HepG2 (cell line): ENCODE data around the gene PIP4K2B. TPM values are rescaled to one million over a fixed set of nuclear protein-coding genes. Genes with fewer than 3 reads are reported as not detected.
A peak's percentile ranks its signal among the peaks of the same experiment; 100 is the strongest.
"Not testable (repeated sequence)": the region's sequence is repeated elsewhere in the genome, so short reads cannot be mapped to it uniquely, and the experiment has no call there.

Experiments used
- ATAC-seq: fragments of 200-7000 bp; cut with Tn5 transposase; 3 replicates; pipeline ENCODE4 v1.9.1; 2020; ENCODE audit warnings: mild to moderate bottlenecking, moderate library complexity
- BruUV-seq: library from RNA; stranded (reverse); fragments of 400-500 nt; replicated peaks from 2 replicates; lab custom pipeline; 2021; lab: Mats Ljungman, UMichigan
- CTCF ChIA-PET: fragments of 300-600 bp; formaldehyde crosslinking; extraction: SDS; loops from one replicate; lab custom pipeline; 2021; ENCODE audit warnings: low total read pairs, inconsistent platforms, low intra/inter-chr PET ratio; lab: Yijun Ruan, JAX
- POLR2A ChIA-PET: fragments of 350-600 bp; sonication (Branson Sonifier 250); formaldehyde crosslinking; loops from one replicate; lab custom pipeline; 2020; ENCODE audit warnings: antibody characterized with exemption, inconsistent platforms; lab: Yijun Ruan, JAX
- DNase-seq: peaks from one replicate; pipeline ENCODE4 v3.0.0-alpha.2; 2015; ENCODE audit warnings: low spot score
- FAIRE-seq: peaks from 3 replicates; lab custom pipeline; 2011; peaks lifted over from hg19 to GRCh38; lab: Jason Lieb, UNC
- H2AFZ ChIP-seq: one replicate; pipeline ENCODE4 v1.6.1; 2011; ENCODE audit warnings: low read length, inconsistent platforms
- H3K27ac ChIP-seq: fragments of 300-600 bp; 3 replicates; pipeline ENCODE4 v1.8.0; 2011; ENCODE audit warnings: mixed run types, mild to moderate bottlenecking, mixed read lengths, low read length, inconsistent platforms; ENCODE audit not compliant: insufficient read depth; ENCODE audit errors: extremely low read length
- H3K27me3 ChIP-seq, 2 experiments: fragments of 200-600 bp in 1 of 2; 2 replicates in 1 of 2; 3 replicates in 1 of 2; pipeline versions ENCODE4 v1.6.0 to v1.8.0; 2011; ENCODE audit warnings: low read length in 2 of 2, mild to moderate bottlenecking in 2 of 2, moderate library complexity in 2 of 2, inconsistent platforms in 1 of 2; ENCODE audit not compliant: insufficient read depth in 2 of 2, control insufficient read depth in 1 of 2
- H3K36me3 ChIP-seq, 2 experiments: fragments of 200-600 bp in 1 of 2; replicated peaks in 1 of 2; 2 replicates in 1 of 2; 3 replicates in 1 of 2; pipeline versions ENCODE4 v1.5.1 to v1.8.0; 2011; ENCODE audit warnings: low read length in 2 of 2, inconsistent platforms in 1 of 2; ENCODE audit not compliant: insufficient read depth in 2 of 2, control insufficient read depth in 1 of 2
- H3K4me1 ChIP-seq: 2 replicates; pipeline ENCODE4 v1.5.1; 2012; ENCODE audit warnings: low read length, inconsistent platforms; ENCODE audit not compliant: insufficient read depth
- H3K4me2 ChIP-seq: 2 replicates; pipeline ENCODE4 v1.6.0; 2011; ENCODE audit warnings: low read depth, low read length, inconsistent platforms
- H3K4me3 ChIP-seq, 3 experiments: fragments of 200-600 bp in 1 of 3; sonication (generic), shearing (Covaris generic) in 1 of 3; replicated peaks in 1 of 3; 2 replicates each; pipeline ENCODE4 v1.5.1; 2011 to 2016; ENCODE audit warnings: low read length in 3 of 3, inconsistent platforms in 2 of 3, low read depth in 2 of 3, mild to moderate bottlenecking in 2 of 3, control low read depth in 1 of 3, mixed read lengths in 1 of 3; ENCODE audit not compliant: insufficient read depth in 1 of 3
- H3K79me2 ChIP-seq: one replicate; pipeline ENCODE4 v1.6.1; 2011; ENCODE audit warnings: low read length, inconsistent platforms; ENCODE audit not compliant: insufficient read depth
- H3K9ac ChIP-seq: 2 replicates; pipeline ENCODE4 v1.6.0; 2011; ENCODE audit warnings: mild to moderate bottlenecking, low read depth, low read length, inconsistent platforms; ENCODE audit not compliant: insufficient read depth
- H3K9me3 ChIP-seq: 2 replicates; pipeline ENCODE4 v1.5.1; 2012; ENCODE audit warnings: mild to moderate bottlenecking, low read length
- H4K20me1 ChIP-seq: 2 replicates; pipeline ENCODE4 v1.6.0; 2011; ENCODE audit warnings: inconsistent platforms, mild to moderate bottlenecking, low read length, moderate library complexity; ENCODE audit not compliant: insufficient read depth
- AGO2 ChIP-seq: fragments of 200-400 bp; formaldehyde crosslinking; optimal IDR thresholded peaks from 2 replicates; pipeline ENCODE3; 2017; ENCODE audit warnings: mild to moderate bottlenecking, low read depth, low read length, moderate library complexity
- WGBS: methylation state at CpG from one replicate; pipeline ENCODE4 v1.1.6; 2017; ENCODE audit warnings: low lambda C conversion rate; 5-methylcytosine and 5-hydroxymethylcytosine counted together
- in situ Hi-C: cut with HindIII; loops from 2 replicates; pipeline ENCODE4 v1.10.0; 2017; ENCODE audit warnings: low pct_unique_long_range_greater_than_20kb; ENCODE audit not compliant: extremely low pct_ligation_motif_present
- intact Hi-C: fragments of 100-400 bp; cut with micrococcal nuclease; formaldehyde crosslinking; loops from one replicate; pipeline ENCODE4 v1.10.0; 2022; ENCODE audit not compliant: unreplicated experiment
- polyA plus RNA-seq, 8 experiments: library from polyadenylated mRNA; depleted of rRNA in 3 of 8; stranded (reverse) in 7 of 8; unstranded in 1 of 8; fragments of >200 nt; fragmentation: Illumina TruSeq in 4 of 8; extraction: Trizol in 4 of 8; gene quantifications; 2 replicates each; pipeline versions ENCODE4 v1.2.1 to v1.2.3, GENCODE V29; 2011 to 2016; ENCODE audit warnings: low read depth in 4 of 8, missing spikeins in 1 of 8, mixed read lengths in 1 of 8; ENCODE audit not compliant: insufficient read depth in 1 of 8
- total RNA-seq, 5 experiments: library from RNA; depleted of rRNA; stranded (reverse); fragments of >200 nt; fragmentation: Illumina TruSeq; extraction: Trizol; gene quantifications; 2 replicates each; pipeline ENCODE4 v1.2.3, GENCODE V29; 2016; ENCODE audit warnings: low read depth in 1 of 5
- TF ChIP-seq, protein P1 (sequence below): sonication (generic); formaldehyde crosslinking; IDR thresholded peaks from 2 replicates; pipeline ENCODE4 v1.5.1; 2020; ENCODE audit warnings: mild to moderate bottlenecking, missing genetic modification reagents, moderate library complexity
- TF ChIP-seq, protein P2 (sequence below): sonication (generic); formaldehyde crosslinking; IDR thresholded peaks from 2 replicates; pipeline ENCODE4 v1.9.0; 2021; ENCODE audit warnings: mild to moderate bottlenecking, missing genetic modification reagents

PIP4K2B gene
- total and polyA plus RNA-seq, 2 of the 13 experiments (the other 11 are each of a cell fraction or from before 2014, with no cell fraction given): 20.4 to 54.0 TPM

GRCh38 chr17:38726145-38726544, 73.2 kb downstream of the PIP4K2B start:
- ATAC-seq, FAIRE-seq, in situ Hi-C loops, BruUV-seq, H4K20me1 ChIP-seq, H3K27ac ChIP-seq, DNase-seq, CTCF ChIA-PET, H3K4me3 ChIP-seq, intact Hi-C loops, H3K9me3 ChIP-seq: not testable (repeated sequence)
- TF ChIP-seq, protein P1, sequence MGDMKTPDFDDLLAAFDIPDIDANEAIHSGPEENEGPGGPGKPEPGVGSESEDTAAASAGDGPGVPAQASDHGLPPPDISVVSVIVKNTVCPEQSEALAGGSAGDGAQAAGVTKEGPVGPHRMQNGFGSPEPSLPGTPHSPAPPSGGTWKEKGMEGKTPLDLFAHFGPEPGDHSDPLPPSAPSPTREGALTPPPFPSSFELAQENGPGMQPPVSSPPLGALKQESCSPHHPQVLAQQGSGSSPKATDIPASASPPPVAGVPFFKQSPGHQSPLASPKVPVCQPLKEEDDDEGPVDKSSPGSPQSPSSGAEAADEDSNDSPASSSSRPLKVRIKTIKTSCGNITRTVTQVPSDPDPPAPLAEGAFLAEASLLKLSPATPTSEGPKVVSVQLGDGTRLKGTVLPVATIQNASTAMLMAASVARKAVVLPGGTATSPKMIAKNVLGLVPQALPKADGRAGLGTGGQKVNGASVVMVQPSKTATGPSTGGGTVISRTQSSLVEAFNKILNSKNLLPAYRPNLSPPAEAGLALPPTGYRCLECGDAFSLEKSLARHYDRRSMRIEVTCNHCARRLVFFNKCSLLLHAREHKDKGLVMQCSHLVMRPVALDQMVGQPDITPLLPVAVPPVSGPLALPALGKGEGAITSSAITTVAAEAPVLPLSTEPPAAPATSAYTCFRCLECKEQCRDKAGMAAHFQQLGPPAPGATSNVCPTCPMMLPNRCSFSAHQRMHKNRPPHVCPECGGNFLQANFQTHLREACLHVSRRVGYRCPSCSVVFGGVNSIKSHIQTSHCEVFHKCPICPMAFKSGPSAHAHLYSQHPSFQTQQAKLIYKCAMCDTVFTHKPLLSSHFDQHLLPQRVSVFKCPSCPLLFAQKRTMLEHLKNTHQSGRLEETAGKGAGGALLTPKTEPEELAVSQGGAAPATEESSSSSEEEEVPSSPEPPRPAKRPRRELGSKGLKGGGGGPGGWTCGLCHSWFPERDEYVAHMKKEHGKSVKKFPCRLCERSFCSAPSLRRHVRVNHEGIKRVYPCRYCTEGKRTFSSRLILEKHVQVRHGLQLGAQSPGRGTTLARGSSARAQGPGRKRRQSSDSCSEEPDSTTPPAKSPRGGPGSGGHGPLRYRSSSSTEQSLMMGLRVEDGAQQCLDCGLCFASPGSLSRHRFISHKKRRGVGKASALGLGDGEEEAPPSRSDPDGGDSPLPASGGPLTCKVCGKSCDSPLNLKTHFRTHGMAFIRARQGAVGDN (CRISPR knock-in tag): peak; percentile 29; the same call in 1 of the 2 replicates
- TF ChIP-seq, protein P2, sequence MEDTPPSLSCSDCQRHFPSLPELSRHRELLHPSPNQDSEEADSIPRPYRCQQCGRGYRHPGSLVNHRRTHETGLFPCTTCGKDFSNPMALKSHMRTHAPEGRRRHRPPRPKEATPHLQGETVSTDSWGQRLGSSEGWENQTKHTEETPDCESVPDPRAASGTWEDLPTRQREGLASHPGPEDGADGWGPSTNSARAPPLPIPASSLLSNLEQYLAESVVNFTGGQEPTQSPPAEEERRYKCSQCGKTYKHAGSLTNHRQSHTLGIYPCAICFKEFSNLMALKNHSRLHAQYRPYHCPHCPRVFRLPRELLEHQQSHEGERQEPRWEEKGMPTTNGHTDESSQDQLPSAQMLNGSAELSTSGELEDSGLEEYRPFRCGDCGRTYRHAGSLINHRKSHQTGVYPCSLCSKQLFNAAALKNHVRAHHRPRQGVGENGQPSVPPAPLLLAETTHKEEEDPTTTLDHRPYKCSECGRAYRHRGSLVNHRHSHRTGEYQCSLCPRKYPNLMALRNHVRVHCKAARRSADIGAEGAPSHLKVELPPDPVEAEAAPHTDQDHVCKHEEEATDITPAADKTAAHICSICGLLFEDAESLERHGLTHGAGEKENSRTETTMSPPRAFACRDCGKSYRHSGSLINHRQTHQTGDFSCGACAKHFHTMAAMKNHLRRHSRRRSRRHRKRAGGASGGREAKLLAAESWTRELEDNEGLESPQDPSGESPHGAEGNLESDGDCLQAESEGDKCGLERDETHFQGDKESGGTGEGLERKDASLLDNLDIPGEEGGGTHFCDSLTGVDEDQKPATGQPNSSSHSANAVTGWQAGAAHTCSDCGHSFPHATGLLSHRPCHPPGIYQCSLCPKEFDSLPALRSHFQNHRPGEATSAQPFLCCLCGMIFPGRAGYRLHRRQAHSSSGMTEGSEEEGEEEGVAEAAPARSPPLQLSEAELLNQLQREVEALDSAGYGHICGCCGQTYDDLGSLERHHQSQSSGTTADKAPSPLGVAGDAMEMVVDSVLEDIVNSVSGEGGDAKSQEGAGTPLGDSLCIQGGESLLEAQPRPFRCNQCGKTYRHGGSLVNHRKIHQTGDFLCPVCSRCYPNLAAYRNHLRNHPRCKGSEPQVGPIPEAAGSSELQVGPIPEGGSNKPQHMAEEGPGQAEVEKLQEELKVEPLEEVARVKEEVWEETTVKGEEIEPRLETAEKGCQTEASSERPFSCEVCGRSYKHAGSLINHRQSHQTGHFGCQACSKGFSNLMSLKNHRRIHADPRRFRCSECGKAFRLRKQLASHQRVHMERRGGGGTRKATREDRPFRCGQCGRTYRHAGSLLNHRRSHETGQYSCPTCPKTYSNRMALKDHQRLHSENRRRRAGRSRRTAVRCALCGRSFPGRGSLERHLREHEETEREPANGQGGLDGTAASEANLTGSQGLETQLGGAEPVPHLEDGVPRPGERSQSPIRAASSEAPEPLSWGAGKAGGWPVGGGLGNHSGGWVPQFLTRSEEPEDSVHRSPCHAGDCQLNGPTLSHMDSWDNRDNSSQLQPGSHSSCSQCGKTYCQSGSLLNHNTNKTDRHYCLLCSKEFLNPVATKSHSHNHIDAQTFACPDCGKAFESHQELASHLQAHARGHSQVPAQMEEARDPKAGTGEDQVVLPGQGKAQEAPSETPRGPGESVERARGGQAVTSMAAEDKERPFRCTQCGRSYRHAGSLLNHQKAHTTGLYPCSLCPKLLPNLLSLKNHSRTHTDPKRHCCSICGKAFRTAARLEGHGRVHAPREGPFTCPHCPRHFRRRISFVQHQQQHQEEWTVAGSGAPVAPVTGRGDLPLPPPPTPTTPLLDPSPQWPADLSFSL (CRISPR knock-in tag): peak; percentile 50; the same call in 1 of the 2 replicates
- TF ChIP-seq AGO2: peak; percentile 36
- TF ChIP-seq, all 625 proteins: peak for 3; not testable (repeated sequence) for 622
- H3K27me3 ChIP-seq, H2AFZ ChIP-seq, H3K79me2 ChIP-seq, H3K9ac ChIP-seq, H3K4me2 ChIP-seq: not testable (repeated sequence)
- Histone ChIP-seq H3K36me3 (peaks cover 19 to 27% of the 10 kb centered on the region in 2 experiments; a peak in 4 of 5 replicates), H3K4me1 (peaks cover 22% of the 10 kb centered on the region)
- 65% methylated on average over 8 of the region's 8 CpGs for WGBS
- POLR2A ChIA-PET: interaction anchor here (1.1 to 5.5 kb wide), 4 partner anchors 9 to 52 kb away, joined by 3 to 38 read pairs (median 5); partner anchors contain the start of gene MLLT6
